Lower leg skin (tissue), 4 donors: ENCODE results near the gene SYNGR2. TPM values are rescaled to one million over a fixed set of nuclear protein-coding genes. Genes with fewer than 3 reads are reported as not detected.

Experiments
- DNase-seq, 2 donors: peaks; one replicate each; pipeline ENCODE4 v3.0.0-alpha.2; 2019; ENCODE audit warnings: low spot score in 2 of 2
- H3K4me3 ChIP-seq: fragments of 200-600 bp; sonication (generic); 2 replicates; pipeline ENCODE4 v1.5.1; 2017; ENCODE audit warnings: mild to moderate bottlenecking, low read depth; ENCODE audit not compliant: poor library complexity, severe bottlenecking
- CTCF ChIP-seq, 3 donors: fragments of 450-650 bp; IDR thresholded peaks; one replicate each; pipeline ENCODE4 v1.5.1; 2016; ENCODE audit warnings: antibody characterized with exemption in 3 of 3, mild to moderate bottlenecking in 3 of 3, moderate library complexity in 2 of 3
- POLR2A ChIP-seq, 2 donors: fragments of 450-650 bp; IDR thresholded peaks; one replicate each; pipeline ENCODE4 v1.6.1; 2016 to 2017; ENCODE audit warnings: antibody characterized with exemption in 2 of 2, mild to moderate bottlenecking in 1 of 2, moderate library complexity in 1 of 2
- WGBS, 2 donors: methylation state at CpG; one replicate each; pipeline ENCODE4 v1.1.5; 2018; 5-methylcytosine and 5-hydroxymethylcytosine counted together
- intact Hi-C: fragments of 100-400 bp; cut with DNase I; formaldehyde crosslinking; loops from one replicate; pipeline ENCODE4 v1.15.0; 2023; ENCODE audit warnings: low total_unique reads
- total RNA-seq, 4 donors: library from RNA; depleted of rRNA; stranded (reverse); fragments of >200 nt; gene quantifications; one replicate each; pipeline ENCODE4 v1.1.0, GENCODE V29; 2016

Gene SYNGR2
- total RNA-seq, 4 donors from 2014 or later, result 97.9 to 169 (median 144) TPM

DNA sequence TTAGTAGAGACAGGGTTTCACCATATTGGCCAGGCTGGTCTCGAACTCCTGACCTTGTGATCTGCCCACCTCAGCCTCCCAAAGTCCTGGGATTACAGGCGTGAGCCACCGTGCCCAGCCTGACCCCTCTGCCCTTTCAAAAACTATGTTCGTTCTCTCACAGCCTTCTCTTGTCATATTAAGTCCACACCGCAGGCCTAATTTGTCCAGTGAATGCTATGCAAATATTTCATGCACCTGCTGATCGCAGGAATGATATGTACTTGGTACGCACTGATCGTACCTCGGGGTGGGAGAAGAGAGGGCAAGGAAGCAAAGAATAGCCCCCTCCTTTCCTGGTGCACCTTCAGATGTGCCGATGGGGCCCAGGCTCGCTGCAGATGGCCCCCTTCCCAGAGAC lies 42.7 kb downstream of the SYNGR2 start:
- no peak for TF ChIP-seq POLR2A (IDR thresholded peaks at IDR 0.05)
- no peak for TF ChIP-seq CTCF (IDR thresholded peaks at IDR 0.05)
- no peak overlapping the region for H3K4me3 ChIP-seq
- intact Hi-C loops, result loop anchor here (5.0 kb wide), 1 partner anchor 626 kb away; no protein-coding TSS in a partner anchor
- no peak for DNase-seq
- 66 to 76% methylated on average over 11 of the region's 11 CpGs for WGBS, 2 donors

DNA sequence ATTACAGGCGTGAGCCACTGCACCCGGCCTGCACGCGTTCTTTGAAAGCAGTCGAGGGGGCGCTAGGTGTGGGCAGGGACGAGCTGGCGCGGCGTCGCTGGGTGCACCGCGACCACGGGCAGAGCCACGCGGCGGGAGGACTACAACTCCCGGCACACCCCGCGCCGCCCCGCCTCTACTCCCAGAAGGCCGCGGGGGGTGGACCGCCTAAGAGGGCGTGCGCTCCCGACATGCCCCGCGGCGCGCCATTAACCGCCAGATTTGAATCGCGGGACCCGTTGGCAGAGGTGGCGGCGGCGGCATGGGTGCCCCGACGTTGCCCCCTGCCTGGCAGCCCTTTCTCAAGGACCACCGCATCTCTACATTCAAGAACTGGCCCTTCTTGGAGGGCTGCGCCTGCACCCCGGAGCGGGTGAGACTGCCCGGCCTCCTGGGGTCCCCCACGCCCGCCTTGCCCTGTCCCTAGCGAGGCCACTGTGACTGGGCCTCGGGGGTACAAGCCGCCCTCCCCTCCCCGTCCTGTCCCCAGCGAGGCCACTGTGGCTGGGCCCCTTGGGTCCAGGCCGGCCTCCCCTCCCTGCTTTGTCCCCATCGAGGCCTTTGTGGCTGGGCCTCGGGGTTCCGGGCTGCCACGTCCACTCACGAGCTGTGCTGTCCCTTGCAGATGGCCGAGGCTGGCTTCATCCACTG lies 45.8 kb downstream of the SYNGR2 start, which contains the start of gene BIRC5:
TSS of gene BIRC5 (plus strand) at position 238 of the 690 bp plus-strand sequence. CDS start at position 302, 64 bp downstream.
- TF ChIP-seq POLR2A (IDR thresholded peaks at IDR 0.05) (no peak), CTCF (IDR thresholded peaks at IDR 0.05) (no peak)
- intact Hi-C loops, result loop anchor here (5.0 kb wide), 1 partner anchor 623 kb away; no protein-coding TSS in a partner anchor
- peak within 1 kb of the TSS; percentile 17 for H3K4me3 ChIP-seq
- WGBS, 2 donors, result 2% methylated on average over 20 to 54 of the region's 60 CpGs
- DNase-seq, result peak; percentile 70 to 96

- WGBS, 2 donors, result 12 to 13% methylated on average over 5 of the region's 5 CpGs
- H3K4me3 ChIP-seq, result peak overlapping the region; percentile 17
- intact Hi-C loops, result loop anchor here (5.0 kb wide), 1 partner anchor 623 kb away; no protein-coding TSS in a partner anchor
- TF ChIP-seq CTCF (IDR thresholded peaks at IDR 0.05) (no peak), POLR2A (IDR thresholded peaks at IDR 0.05) (no peak)
- DNase-seq, result no peak
Measured at GRCh38 chr17:78214706-78215061, 46.3 kb downstream of the SYNGR2 start.

- intact Hi-C loops, result no loop called here
- 74 to 83% methylated on average over 11 of the region's 11 CpGs for WGBS, 2 donors
- DNase-seq, result no peak
- no peak for TF ChIP-seq CTCF (IDR thresholded peaks at IDR 0.05)
- TF ChIP-seq POLR2A (IDR thresholded peaks at IDR 0.05), result no peak
- H3K4me3 ChIP-seq, result no peak overlapping the region
Measured at GRCh38 chr17:78219396-78220150, 51.2 kb downstream of the SYNGR2 start.

Other genes starting within 250 kb of the SYNGR2 start
- gene TNRC6C, start 209.9 kb upstream of the SYNGR2 start, total RNA-seq, result 10 to 100 TPM in 1 of 4 donors, 1 to 10 TPM in 3; 5.3 to 15.4 (median 6.8) TPM
- gene TMC6, start 39.8 kb upstream of the SYNGR2 start, total RNA-seq, result 10 to 100 TPM; 31.6 to 44.8 (median 39.0) TPM
- 1 to 10 TPM; 1.5 to 2.7 (median 1.7) TPM for gene TMC8, start 37.8 kb upstream of the SYNGR2 start, total RNA-seq
- gene C17orf99, start 22.2 kb upstream of the SYNGR2 start, total RNA-seq, result 1 to 10 TPM in 1 of 4 donors, under 1 TPM in 3; 0.42 to 1.6 (median 0.62) TPM
- gene TK1, start 18.5 kb downstream of the SYNGR2 start, total RNA-seq, result 1 to 10 TPM; 1.7 to 4.1 (median 2.9) TPM
- gene AFMID, start 18.8 kb downstream of the SYNGR2 start, total RNA-seq, result 10 to 100 TPM; 41.4 to 77.7 (median 59.7) TPM
- gene BIRC5, start 45.7 kb downstream of the SYNGR2 start, total RNA-seq, result 1 to 10 TPM; 1.8 to 6.7 (median 3.9) TPM
- gene TMEM235, start 63.0 kb downstream of the SYNGR2 start, total RNA-seq, result not detected
- 10 to 100 TPM; 12.5 to 45.0 (median 13.0) TPM for gene SOCS3, start 191.5 kb downstream of the SYNGR2 start, total RNA-seq
- gene PGS1, start 210.1 kb downstream of the SYNGR2 start, total RNA-seq, result 10 to 100 TPM; 30.4 to 40.3 (median 39.9) TPM